Duodenal mucosa (tissue), 2 donors: Measurements from ENCODE around the gene CMTM6.

Experiments
- H3K27ac ChIP-seq: one replicate; pipeline ENCODE4 v1.7.0; 2013; ENCODE audit warnings: low read depth, low read length
- H3K27me3 ChIP-seq, 2 donors: one replicate each; pipeline ENCODE4 v1.7.0; 2013; ENCODE audit warnings: low read length in 2 of 2, control low read depth in 1 of 2; ENCODE audit not compliant: insufficient read depth in 2 of 2, control insufficient read depth in 1 of 2
- H3K36me3 ChIP-seq, 2 donors: one replicate each; pipeline ENCODE4 v1.7.0; 2013; ENCODE audit warnings: low read length in 2 of 2, control low read depth in 1 of 2; ENCODE audit not compliant: insufficient read depth in 2 of 2, control insufficient read depth in 1 of 2
- H3K4me1 ChIP-seq, 2 donors: one replicate each; pipeline ENCODE4 v1.7.0; 2013; ENCODE audit warnings: low read length in 2 of 2, control low read depth in 1 of 2; ENCODE audit not compliant: insufficient read depth in 2 of 2, control insufficient read depth in 1 of 2
- H3K4me3 ChIP-seq, 2 donors: one replicate each; pipeline ENCODE4 v1.7.0; 2013; ENCODE audit warnings: low read length in 2 of 2, low read depth in 1 of 2
- H3K9ac ChIP-seq, 2 donors: one replicate each; pipeline ENCODE4 v1.7.0; 2013; ENCODE audit warnings: low read length in 2 of 2, low read depth in 1 of 2
- H3K9me3 ChIP-seq, 2 donors: one replicate each; pipeline ENCODE4 v1.7.0; 2013; ENCODE audit warnings: low read length in 2 of 2, control low read depth in 1 of 2; ENCODE audit not compliant: control insufficient read depth in 1 of 2

Gene CMTM6

GRCh38 chr3:32459450-32459849 lies 43.2 kb downstream of the CMTM6 start:
- no peaks in the 10 kb centered on the region for H3K9me3 ChIP-seq
- peaks cover 7 to 28% of the 10 kb centered on the region in 2 donors for H3K4me1 ChIP-seq
- H3K27ac ChIP-seq: no peak overlapping the region
- no peak overlapping the region for H3K9ac ChIP-seq
- H3K4me3 ChIP-seq: no peak overlapping the region
- no peaks in the 10 kb centered on the region for H3K36me3 ChIP-seq
- no peaks in the 10 kb centered on the region for H3K27me3 ChIP-seq

- H3K27ac ChIP-seq: peak overlapping the region; percentile 25
- H3K36me3 ChIP-seq: no peaks in the 10 kb centered on the region
- H3K9me3 ChIP-seq: no peaks in the 10 kb centered on the region
- H3K4me1 ChIP-seq: peaks cover 7 to 28% of the 10 kb centered on the region in 2 donors
- no peaks in the 10 kb centered on the region for H3K27me3 ChIP-seq
- peak overlapping the region in 1 of 2 donors; percentile 11 for H3K4me3 ChIP-seq
- peak overlapping the region in 1 of 2 donors; percentile 27 for H3K9ac ChIP-seq
These were observed 44.6 kb downstream of the CMTM6 start for GRCh38 chr3:32457971-32458471.

- H3K9me3 ChIP-seq: no peaks in the 10 kb centered on the region
- H3K36me3 ChIP-seq: peaks cover 0 to 5% of the 10 kb centered on the region in 2 donors
- H3K9ac ChIP-seq: peak overlapping the region in 1 of 2 donors; percentile 32
- H3K4me1 ChIP-seq: peaks cover 7 to 28% of the 10 kb centered on the region in 2 donors
- H3K27me3 ChIP-seq: no peaks in the 10 kb centered on the region
- no peak overlapping the region for H3K27ac ChIP-seq
- H3K4me3 ChIP-seq: no peak overlapping the region
These were observed 46.1 kb downstream of the CMTM6 start for GRCh38 chr3:32456429-32457130.

GRCh38 chr3:32455609-32456428 lies 46.8 kb downstream of the CMTM6 start:
- no peak overlapping the region for H3K4me3 ChIP-seq

GRCh38 chr3:32454731-32455608 lies 47.7 kb downstream of the CMTM6 start:
- H3K9ac ChIP-seq: no peak overlapping the region
- no peaks in the 10 kb centered on the region for H3K27me3 ChIP-seq
- no peak overlapping the region for H3K4me3 ChIP-seq
- H3K36me3 ChIP-seq: peaks cover 0 to 5% of the 10 kb centered on the region in 2 donors
- peaks cover 7 to 27% of the 10 kb centered on the region in 2 donors for H3K4me1 ChIP-seq
- no peaks in the 10 kb centered on the region for H3K9me3 ChIP-seq
- H3K27ac ChIP-seq: no peak overlapping the region

More at GRCh38 chr3:32455609-32456428, 46.8 kb downstream of the CMTM6 start:
- Histone ChIP-seq H3K9me3 (no peaks in the 10 kb centered on the region), H3K4me1 (peaks cover 7 to 28% of the 10 kb centered on the region in 2 donors), H3K9ac (peak overlapping the region in 1 of 2 donors; percentile 32), H3K27ac (no peak overlapping the region), H3K36me3 (peaks cover 0 to 5% of the 10 kb centered on the region in 2 donors), H3K27me3 (no peaks in the 10 kb centered on the region)

- no peak overlapping the region for H3K9ac ChIP-seq
- H3K36me3 ChIP-seq: peaks cover 0 to 5% of the 10 kb centered on the region in 2 donors
- H3K27me3 ChIP-seq: no peaks in the 10 kb centered on the region
- peaks cover 7 to 20% of the 10 kb centered on the region in 2 donors for H3K4me1 ChIP-seq
- no peak overlapping the region for H3K4me3 ChIP-seq
- no peak overlapping the region for H3K27ac ChIP-seq
- H3K9me3 ChIP-seq: no peaks in the 10 kb centered on the region
These were observed 48.5 kb downstream of the CMTM6 start for GRCh38 chr3:32454111-32454510.

GRCh38 chr3:32453346-32453745 lies 49.3 kb downstream of the CMTM6 start:
- Histone ChIP-seq H3K27me3 (no peaks in the 10 kb centered on the region), H3K9me3 (no peaks in the 10 kb centered on the region), H3K27ac (no peak overlapping the region), H3K36me3 (peaks cover 0 to 5% of the 10 kb centered on the region in 2 donors), H3K4me3 (no peak overlapping the region), H3K9ac (no peak overlapping the region), H3K4me1 (peaks cover 7 to 20% of the 10 kb centered on the region in 2 donors)

GRCh38 chr3:32452009-32452408 lies 50.6 kb downstream of the CMTM6 start:
- Histone ChIP-seq H3K4me3 (no peak overlapping the region), H3K4me1 (peaks cover 7 to 19% of the 10 kb centered on the region in 2 donors), H3K36me3 (peaks cover 0 to 5% of the 10 kb centered on the region in 2 donors), H3K27ac (no peak overlapping the region), H3K9me3 (no peaks in the 10 kb centered on the region), H3K27me3 (no peaks in the 10 kb centered on the region), H3K9ac (no peak overlapping the region)

GRCh38 chr3:32450992-32451659 lies 51.5 kb downstream of the CMTM6 start:
- no peaks in the 10 kb centered on the region for H3K27me3 ChIP-seq
- no peaks in the 10 kb centered on the region for H3K9me3 ChIP-seq
- H3K27ac ChIP-seq: no peak overlapping the region
- H3K4me3 ChIP-seq: no peak overlapping the region
- H3K4me1 ChIP-seq: peaks cover 4 to 14% of the 10 kb centered on the region in 2 donors
- H3K36me3 ChIP-seq: peaks cover 0 to 5% of the 10 kb centered on the region in 2 donors
- H3K9ac ChIP-seq: no peak overlapping the region
